Cerebellar nuclear complex (tissue), 1 donor: Measurements from ENCODE around the gene FAM111B.
"Not testable (repeated sequence)": the region's sequence is repeated elsewhere in the genome, so short reads cannot be mapped to it uniquely, and the experiment has no call there.

Experiments
- DNase-seq, 2 experiments: peaks; one replicate each; lab custom pipeline; 2025; lab: John Stamatoyannopoulos, UW

Gene FAM111B

DNA sequence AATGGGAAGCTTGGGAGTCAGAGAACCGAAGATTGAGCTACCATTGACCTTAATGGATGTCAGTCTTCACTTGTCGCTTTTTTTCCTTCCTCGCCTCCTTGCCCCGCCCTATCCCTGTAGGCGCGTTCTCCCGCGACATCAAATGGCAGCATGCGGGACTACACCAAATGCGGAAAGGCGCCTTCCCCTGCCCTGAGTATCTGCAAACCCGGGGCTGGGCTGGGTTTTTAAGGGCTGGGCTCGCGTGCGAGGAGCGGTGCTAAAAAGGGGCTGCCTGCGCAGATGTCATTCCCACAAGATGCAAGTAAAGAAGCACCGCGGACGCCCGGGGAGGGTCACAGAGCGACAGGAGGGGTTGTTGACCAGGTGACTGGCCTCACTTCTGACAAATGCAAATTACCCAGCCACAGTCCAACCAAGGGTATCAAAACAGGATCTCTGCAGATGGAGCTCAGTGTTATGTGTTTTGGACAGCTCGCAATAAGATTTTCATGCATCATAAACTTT lies 4.7 kb upstream of the FAM111B start:
- DNase-seq = no peak

DNA sequence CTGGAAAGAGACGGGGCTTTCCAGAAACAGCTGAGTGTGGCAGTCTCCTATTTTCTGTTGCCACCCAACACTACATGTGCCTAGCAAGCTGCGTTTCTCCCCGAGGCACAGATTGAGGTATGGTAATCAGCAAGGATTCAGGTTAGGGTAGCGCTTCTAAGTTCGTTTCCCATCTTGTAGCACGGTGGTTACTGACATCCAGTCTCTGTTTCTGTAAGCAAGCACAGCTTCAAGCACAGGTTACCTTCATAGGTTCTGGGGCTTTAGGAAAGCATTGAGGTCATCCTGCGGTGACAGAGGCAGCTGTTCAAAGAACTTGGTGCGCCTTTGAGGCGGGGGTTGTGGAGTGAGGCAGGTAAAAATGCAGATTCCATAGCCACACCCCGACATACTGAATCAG lies 684 bp downstream of the FAM111B start:
- not testable (repeated sequence) for DNase-seq

DNA sequence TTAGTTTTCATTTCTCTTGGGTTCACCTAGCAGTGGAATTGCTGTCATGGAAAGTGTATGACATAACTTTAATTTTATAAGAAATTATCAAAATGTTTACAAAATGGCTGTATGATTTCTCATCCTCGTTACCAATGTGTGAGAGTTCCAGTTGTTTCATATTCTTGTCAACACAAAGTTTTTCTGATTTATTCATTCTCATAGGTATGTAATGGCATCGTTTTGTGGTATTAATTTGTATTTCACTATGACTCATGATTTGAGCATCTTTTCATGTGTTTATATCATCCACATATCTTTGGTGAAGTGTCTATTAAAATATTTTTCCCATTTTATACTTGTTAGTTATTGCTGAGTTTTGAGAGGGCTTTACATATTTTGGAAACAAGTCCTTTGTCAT lies 5.5 kb downstream of the FAM111B start:
- no peak for DNase-seq

DNA sequence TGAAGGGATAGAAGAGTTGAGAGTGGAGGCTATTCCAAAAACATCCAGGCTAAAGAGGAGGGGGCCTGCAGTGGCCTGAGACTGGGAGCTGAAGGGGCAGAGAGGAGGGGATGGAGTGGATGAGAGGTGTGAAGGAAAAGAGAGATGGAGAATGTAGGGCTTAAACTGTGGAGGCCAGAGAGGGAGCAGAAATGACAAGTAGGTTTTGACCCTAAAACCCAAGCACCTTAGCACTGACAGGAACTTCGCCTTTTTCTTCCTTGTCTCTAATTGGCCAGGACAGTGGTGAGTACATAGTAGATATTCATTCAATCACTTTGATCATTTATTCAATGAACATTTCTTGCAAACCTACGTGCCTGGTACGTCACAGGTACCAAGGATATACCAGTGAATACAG lies 7.3 kb downstream of the FAM111B start:
- no peak for DNase-seq

DNA sequence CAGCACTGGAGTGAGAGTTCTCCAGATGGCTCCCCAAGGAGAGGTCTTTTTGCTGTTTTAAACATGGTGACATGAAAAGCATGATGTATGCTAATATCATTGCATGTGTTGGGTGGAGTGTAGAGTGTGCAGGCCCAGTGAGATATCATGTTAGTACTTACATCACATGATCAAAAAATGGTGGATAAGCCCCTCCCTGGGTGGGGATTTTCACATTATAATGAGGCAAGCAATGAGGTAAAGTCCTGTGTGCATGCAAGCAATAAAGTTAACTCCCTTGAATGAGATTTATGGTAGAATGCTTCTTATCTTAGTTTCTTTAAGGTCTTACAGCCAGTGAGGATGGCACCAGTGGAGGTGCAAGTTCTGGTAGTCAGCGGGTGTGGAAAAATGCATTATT lies 8.5 kb downstream of the FAM111B start:
- no peak for DNase-seq

DNA sequence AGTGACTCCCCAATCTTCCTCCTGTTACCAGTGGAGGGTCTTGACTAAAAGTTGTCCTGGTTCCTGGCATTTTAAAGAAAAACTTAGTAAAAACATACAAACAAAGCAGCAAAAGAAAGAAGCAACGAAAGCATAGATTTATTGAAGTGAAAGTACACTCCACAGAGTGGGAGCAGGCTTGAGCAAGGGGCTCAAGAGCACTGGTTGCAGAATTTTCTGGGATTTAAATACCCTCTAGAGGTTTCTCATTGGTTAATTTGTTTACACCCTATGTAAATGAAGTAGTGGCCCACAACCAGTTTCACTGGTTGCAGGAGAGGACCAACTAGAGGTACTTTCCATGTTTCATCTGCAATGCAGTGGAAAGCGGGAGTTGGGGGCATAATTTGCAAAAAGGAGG lies 10.7 kb downstream of the FAM111B start:
- DNase-seq = no peak

DNA sequence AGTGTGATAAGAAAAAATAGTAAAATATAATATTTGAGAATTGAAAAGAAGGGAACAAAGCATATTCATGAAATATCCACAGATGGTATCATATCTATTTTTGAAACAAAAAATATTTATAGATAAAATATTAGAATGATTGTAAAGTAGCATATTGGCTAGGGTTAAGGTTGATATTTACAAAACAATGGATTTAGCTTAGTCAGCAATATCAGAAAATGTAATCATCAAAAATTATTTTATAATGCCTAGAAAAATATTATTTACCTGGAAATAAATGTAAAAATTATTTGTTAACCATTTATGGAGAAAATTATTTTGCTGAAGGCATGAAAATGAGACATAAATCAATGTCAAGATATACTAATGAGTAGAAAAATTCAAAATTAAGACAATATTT lies 12.8 kb downstream of the FAM111B start:
- DNase-seq = no peak

DNA sequence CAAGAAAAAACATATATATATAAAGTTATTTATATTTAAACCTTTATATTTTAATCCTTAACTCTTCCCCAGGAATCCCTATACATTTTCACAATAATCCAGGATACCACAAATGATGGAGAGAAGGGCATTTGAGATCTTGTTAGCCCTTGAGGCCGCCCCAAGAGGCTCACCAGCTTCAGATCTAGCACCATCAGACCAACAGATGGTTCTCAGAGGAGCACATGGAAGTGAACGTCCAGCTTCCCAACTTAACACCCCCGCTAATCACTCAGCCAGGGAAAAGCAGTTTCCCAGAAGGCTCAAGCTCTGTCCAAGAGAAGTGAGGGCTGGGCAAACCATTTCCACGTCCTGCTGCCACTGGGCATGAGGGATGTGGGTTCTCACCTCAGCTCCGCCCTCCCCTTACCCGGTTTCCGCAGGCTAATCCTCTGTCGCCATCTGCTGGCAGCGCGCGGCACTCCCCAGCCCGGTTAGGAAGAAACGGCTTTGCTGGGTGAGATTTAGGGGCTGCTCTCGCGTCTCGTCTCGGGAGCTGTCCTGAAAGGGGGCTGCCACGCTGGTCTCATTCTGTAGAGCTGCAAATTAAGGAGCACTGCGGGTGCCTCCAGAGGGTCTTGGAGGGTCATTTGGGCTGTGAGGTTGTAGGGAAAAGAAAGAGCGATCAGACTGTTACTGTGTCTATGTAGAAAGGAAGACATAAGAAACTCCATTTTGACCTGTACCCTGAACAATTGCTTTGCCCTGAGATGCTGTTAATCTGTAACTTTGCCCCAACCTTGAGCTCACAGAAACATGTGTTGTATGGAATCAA lies 28.8 kb downstream of the FAM111B start:
- DNase-seq = no peak

DNA sequence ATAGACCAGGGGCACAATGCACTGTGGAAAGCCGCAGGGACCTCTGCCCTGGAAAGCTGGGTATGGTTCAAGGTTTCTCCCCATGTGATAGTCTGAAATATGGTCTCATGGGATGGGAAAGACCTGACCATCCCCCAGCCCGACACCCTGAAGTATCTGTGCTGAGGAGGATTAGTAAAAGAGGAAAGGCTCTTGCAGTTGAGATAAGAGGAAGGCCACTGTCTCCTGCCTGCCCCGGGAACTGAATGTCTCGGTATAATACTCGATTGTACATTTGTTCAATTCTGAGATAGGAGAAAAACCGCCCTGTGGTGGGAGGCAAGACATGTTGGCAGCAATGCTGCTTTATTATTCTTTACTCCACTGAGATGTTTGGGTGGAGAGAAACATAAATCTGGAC lies 29.5 kb downstream of the FAM111B start:
- DNase-seq = not testable (repeated sequence)

DNA sequence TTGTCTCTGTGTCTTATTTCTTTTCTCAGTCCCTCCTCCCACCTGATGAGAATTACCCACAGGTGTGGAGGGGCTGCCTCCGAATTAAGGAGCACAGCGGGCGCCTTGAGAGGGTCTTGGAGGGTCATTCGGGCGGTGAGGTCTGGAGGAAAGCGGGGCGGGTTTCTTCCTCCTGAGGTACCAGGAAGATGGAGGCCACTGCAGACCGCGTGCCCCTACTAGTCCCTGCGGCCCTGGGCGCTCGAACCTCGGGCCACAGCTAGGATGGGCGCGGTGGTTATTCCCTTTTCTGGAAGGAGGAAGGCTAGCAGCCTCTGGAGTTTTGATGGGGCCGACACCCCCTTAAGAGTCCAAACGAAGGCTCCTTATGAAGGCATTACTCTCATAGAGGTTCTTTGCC lies 30.2 kb downstream of the FAM111B start:
- no peak for DNase-seq

DNA sequence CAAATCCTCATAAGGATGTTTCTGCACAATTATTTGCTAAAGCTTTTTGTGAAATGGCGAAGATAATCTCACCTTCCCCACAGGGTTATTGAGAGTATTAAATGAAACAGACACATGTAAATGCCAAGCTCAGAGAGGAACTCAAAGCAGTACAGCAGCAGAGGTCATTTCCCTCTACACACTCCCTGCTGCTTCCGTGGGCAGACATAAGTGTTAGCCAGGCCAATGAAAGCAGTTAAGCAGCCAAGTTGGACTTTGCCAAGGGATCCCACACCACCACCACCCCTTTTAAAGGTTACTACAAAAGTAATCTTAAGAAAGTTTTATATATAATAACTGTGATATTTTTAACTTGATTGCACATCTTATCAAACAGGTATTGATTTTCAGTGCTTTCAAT lies 31.6 kb downstream of the FAM111B start:
- DNase-seq = no peak

DNA sequence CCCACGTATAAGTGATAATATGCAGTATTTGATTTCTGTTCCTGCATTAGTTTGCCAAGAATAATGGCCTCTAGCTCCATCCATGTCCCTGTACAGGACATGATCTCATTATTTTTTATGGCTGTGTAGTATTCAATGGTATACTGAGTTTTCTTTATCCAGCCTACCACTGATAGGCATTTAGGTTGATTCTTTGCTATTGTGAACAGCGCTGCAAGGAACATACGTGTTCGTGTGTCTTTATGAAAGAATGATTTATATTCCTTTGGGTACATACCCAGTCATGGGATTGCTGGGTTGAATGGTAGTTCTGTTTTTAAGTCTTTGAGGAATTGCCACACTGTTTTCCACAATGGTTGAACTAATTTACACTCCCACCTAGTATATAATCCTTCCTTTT lies 34.2 kb downstream of the FAM111B start:
- no peak for DNase-seq

DNA sequence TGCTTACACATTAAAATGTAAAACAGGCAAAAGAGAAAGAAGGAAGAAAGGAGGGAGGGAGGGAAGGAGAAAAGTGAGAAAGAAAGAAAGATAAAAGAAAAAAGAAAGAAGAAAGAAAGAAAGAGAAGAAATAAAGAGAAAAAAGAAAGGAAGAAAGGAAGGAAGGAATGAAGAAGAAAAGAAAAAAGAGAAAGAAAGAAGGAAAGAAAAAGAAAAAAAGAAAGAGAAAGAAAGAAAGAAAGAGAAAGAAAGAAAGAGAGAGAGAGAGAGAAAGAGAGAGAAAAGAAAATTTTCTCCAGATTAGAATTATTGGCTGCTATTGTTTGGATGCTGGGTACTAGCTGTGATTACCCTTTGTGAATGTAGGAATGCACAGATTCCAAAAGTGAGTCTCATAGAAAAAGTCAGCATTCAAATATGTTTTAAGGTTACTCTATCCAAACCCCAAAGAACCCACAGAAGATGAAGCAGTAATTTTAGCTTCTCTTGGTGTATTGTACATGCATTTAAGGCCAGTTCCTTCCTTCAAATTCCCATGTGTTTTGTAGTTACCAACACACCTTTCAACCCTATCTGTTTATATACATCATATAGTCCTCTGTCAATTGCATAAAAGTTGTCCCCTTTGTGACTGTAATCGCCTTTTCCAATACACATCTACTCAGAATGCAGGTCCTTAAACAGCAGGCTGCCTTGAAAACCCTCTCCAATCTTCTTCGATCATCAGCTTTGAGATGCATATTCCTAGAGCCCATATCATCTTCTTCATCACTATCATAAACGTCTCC lies 34.8 kb downstream of the FAM111B start:
- no peak for DNase-seq

DNA sequence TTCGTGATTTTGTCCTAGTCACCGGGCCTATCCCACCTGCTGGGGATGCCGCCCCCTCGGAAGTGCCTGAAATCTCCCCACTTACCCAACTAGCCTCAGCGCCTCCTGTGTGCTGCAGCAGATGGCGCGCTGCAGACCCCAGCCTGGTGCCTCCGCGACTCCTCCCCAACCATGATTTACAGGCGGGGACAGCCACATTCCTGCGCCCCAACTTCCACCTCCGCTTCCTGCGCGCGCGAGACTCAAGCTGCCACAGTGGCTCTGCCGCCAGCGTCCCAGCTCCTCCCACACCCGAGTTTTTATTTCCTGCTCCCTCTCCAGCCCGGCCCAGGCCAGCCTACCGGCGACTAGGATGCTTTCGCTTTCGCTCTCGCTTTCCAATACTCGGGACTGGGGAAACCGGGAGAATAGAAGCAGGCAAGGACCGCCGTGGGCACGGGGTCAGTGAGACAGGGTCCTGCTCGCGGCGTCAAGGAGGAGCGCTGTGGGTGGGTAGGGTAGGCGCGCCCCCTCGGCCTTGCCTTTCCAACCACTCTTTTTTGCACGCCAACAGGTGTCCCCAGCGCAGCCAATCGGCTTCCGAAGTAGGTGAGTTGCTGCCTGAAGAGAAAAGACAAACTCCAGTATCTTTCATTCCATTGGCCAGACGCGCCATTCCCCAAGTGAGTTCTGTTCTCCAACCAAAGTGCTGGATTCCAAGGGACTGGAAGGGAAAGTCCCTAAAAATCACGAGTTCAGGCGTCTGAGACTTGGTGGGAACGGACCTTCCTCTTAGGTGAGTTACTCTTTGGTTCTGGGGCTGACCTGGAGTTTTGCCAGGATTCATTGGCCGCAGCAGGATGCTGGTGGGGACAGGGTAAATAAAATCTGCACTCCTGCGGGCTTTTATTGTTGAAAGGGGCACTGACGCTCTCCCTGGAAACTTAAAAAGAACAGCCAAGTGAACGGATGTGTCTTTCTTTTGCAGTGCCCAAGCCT lies 35.8 kb downstream of the FAM111B start, which contains the start of gene FAM111A:
TSS of gene FAM111A (plus strand) at position 327 of the 978 bp plus-strand sequence. CDS start 6,017 bp downstream, outside the sequence.
- no peak for DNase-seq

DNA sequence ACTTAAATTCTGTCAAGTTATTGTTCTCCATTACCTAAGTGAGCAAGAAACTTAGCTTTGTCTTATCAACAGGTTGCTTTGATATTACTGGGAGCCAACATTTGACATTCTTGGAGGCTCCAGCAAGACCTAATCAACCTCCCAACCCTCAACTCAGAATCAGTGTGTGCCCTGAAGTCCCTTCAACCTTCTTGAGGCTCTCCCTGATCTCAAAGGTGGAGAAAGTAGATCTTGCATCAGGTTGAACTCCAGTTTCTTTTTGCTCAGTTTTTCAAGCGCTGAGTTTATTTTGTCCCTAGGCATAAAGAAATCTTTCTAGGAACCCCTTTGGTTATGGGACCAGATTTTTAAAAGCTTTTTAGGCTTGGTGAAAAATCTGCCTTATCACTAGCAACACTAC lies 37.1 kb downstream of the FAM111B start:
- DNase-seq = no peak

DNA sequence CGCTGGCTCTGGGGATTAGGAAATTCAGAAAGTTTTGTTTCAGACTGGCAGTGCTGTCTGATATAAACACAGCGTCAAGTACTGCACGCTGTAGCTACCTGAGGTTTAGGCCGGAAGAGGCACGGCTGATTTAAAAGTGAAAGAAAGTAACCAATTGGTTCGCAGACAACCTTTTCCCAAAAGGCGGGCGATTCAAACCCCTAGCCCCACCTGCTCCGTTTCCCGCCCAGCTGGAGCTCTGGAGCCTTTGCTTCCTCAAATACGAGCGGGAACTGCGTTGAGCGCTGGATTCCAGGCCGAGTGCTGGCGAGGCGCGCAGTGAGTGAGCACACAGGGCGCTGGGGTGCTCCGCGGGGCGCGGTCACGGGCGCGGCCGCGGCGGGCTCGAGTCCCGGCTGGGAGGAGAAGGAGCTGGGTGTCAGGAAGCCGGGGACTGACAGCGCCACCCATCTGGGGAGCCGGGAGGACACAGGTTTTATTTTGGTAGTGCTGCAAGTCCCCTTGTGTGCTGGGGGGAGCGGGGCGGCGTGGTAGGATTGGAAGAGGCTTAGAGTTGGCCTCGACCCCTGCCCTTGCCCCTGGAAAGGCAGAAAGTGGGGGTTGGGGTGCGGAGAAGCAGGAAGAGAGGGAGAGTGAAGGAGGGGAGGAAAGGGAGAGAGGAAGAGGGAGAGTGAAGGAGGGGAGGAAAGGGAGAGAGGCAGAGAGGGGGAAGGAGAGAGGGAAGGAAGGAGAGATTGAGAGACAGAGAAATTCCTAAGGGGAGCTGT lies 37.7 kb downstream of the FAM111B start:
- DNase-seq = no peak

DNA sequence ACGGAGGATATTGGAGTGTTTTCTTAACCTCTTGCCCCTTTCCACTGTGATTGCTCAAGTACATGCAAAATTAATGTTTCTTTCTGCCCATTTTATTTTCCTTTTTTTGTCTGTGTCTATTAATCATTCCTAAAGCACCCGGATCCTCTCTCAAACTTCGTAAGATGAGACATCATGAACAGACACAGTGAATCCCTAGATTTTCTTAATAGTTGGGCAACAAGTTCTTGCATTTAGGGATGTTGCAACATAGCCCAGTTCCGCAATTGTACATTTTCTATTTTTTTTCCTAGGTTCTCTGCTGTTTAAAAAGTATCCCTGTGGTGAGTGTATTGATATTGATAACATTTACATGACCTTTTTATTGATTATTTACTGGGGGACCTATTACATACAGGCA lies 38.5 kb downstream of the FAM111B start:
- DNase-seq = no peak

DNA sequence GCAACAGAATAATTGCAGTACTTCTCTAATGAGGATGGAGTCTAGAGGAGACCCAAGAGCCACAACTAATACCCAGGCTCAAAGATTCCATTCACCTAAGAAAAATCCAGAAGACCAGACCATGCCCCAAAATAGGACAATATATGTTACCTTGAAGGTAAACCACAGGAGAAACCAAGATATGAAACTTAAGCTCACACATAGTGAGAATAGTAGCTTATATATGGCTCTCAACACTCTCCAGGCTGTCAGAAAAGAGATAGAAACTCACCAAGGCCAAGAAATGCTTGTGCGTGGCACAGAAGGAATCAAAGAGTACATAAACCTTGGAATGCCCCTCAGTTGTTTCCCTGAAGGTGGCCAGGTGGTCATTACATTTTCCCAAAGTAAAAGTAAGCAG lies 44.7 kb downstream of the FAM111B start:
- no peak for DNase-seq

DNA sequence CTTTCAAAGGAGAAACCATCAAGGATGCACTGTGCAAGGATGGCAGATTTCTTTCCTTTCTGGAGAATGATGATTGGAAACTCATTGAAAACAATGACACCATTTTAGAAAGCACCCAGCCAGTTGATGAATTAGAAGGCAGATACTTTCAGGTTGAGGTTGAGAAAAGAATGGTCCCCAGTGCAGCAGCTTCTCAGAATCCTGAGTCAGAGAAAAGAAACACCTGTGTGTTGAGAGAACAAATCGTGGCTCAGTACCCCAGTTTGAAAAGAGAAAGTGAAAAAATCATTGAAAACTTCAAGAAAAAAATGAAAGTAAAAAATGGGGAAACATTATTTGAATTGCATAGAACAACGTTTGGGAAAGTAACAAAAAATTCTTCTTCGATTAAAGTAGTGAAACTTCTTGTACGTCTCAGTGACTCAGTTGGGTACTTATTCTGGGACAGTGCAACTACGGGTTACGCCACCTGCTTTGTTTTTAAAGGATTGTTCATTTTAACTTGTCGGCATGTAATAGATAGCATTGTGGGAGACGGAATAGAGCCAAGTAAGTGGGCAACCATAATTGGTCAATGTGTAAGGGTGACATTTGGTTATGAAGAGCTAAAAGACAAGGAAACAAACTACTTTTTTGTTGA lies 45.4 kb downstream of the FAM111B start:
- no peak for DNase-seq

DNA sequence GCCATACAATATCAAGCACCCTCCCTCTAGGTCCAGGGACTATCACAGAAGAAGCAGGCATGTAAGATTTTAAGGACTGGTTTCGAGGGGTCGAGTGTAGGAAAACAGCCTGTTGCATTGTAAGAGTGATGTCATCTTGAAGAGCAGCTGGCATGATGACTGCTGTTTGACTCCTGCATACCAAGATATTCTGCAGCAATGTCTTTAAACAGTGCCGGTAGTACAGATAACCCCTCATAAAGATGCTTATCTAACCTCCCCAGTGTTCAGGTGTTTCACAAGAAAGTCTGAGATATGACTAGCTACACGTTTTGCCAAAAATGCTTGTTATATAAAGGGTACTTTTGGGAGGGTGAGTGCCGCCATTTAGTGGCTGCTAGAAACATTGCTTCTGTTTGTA lies 47.6 kb downstream of the FAM111B start:
- no peak for DNase-seq

DNA sequence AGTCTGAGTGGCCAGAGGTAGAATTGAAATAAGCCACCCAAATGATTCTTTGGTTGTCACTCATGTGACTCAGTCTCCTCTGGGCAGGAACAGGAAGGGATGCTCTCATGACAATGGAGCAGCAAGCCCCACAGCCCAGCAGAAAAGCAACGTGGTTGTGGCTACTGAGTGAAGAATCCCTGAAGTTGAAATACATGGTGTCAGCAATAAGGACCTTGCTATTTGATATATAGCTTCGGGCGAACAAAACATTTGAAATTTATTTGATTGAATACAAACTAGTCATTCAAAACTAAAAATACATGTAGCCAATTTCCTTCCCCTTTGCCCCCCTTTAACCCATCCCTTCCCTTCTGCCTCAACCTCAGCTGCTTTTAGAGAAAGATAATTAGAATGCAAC lies 50.4 kb downstream of the FAM111B start:
- no peak for DNase-seq
